HAP-1 (cell line): ENCODE results near the gene COL1A1.
A peak's percentile ranks its signal among the peaks of the same experiment; 100 is the strongest.

Experiments
- DNase-seq, 2 experiments: peaks; one replicate each; pipeline ENCODE4 v3.0.0-alpha.2; 2016 to 2020; ENCODE audit warnings: low spot score in 2 of 2
- H3K27me3 ChIP-seq: fragments of 250-450 bp; sonication (Bioruptor Pico); 2 replicates; pipeline ENCODE4 v1.5.1; 2020; ENCODE audit warnings: low read depth, mild to moderate bottlenecking, moderate library complexity
- H3K36me3 ChIP-seq: fragments of 250-450 bp; sonication (Bioruptor Pico); replicated peaks from 2 replicates; pipeline ENCODE4 v1.5.1; 2020; ENCODE audit warnings: mild to moderate bottlenecking
- H3K4me1 ChIP-seq: fragments of 250-450 bp; sonication (Bioruptor Pico); 2 replicates; pipeline ENCODE4 v1.5.1; 2020; ENCODE audit warnings: mild to moderate bottlenecking
- H3K4me3 ChIP-seq: fragments of 250-450 bp; sonication (Bioruptor Pico); 2 replicates; pipeline ENCODE4 v1.5.1; 2020; ENCODE audit warnings: mild to moderate bottlenecking, moderate library complexity
- H3K9me3 ChIP-seq: fragments of 250-450 bp; sonication (Bioruptor Pico); 2 replicates; pipeline ENCODE4 v1.5.1; 2020; ENCODE audit warnings: mild to moderate bottlenecking, moderate library complexity
- in situ Hi-C: fragments of 300-500 bp; cut with MboI; formaldehyde crosslinking; loops from 3 replicates; pipeline ENCODE4 v1.14.3; 2020; ENCODE audit warnings: low sequenced_read_pairs, inconsistent platforms, mixed read lengths

Gene COL1A1

DNA sequence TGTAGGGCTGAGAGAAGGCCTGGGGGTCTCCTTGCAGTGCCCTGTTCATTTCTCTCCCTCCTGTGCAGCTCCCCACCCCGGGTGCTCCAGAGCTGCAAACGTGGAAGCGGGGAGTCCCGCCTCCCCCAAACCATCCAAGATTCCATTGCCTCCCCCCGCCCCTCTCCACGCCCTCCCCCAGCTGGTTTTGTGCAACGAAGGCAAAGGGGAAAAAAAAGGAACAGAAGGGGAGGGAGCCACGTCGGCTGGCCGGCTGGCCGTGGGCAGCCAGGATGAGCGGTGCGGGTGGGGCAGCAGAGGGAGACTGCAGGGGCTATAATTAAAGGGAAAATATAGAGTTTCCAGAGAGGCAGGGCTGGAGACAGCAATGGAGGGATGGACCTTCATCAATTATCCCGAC, 1.7 kb upstream of the COL1A1 start:
- H3K4me3 ChIP-seq, result no peak overlapping the region
- DNase-seq, result no peak
- peaks cover 47% of the 10 kb centered on the region for H3K27me3 ChIP-seq
- no peaks in the 10 kb centered on the region for H3K36me3 ChIP-seq
- in situ Hi-C loops, result no loop called here
- H3K9me3 ChIP-seq, result no peaks in the 10 kb centered on the region
- H3K4me1 ChIP-seq, result peaks cover 4% of the 10 kb centered on the region

DNA sequence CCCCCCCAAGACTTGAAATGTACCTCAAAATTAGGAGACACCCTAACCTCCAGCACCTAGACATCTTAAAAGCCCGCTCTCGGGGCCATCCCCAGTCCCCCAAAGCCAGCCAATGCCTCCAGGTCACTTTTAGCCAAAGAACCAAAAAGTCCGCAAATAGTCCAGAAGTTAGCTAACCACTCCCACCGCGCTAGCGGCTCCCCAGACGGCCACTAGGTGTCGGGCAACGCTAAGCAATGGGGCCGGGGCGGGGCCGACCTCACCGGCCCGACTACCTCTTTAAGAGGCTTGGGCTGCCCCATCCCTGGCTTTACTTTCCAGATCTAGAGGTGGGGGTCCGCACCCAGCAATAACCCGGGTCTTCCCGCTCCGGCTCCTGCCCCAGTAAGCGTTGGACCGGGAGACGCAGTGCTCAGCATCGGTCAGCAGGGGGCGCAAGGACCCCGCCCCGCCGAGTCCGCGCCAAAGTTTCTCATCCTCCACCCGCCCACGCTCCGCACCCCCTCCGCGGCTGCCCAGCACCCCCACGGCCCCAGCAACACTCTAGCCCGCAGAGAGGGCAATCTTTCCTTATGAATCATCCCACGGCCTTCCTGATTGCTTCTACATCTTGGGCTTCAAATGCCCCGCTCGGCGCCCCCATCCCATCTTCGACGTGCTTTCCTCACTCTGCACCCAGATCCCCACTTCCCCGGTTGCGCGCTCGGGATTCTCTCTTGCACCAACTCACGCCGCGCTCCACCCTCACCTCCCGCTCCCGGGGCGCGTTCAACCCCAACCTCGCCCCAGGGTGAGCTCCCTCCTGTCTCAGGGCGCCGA, 765 bp downstream of the COL1A1 start:
- no peaks in the 10 kb centered on the region for H3K9me3 ChIP-seq
- peaks cover 42% of the 10 kb centered on the region for H3K27me3 ChIP-seq
- in situ Hi-C loops, result no loop called here
- peak overlapping the region; percentile 33 for H3K4me3 ChIP-seq
- H3K36me3 ChIP-seq, result no peaks in the 10 kb centered on the region
- peaks cover 4% of the 10 kb centered on the region for H3K4me1 ChIP-seq
- DNase-seq, result peak; percentile 83 to 93

DNA sequence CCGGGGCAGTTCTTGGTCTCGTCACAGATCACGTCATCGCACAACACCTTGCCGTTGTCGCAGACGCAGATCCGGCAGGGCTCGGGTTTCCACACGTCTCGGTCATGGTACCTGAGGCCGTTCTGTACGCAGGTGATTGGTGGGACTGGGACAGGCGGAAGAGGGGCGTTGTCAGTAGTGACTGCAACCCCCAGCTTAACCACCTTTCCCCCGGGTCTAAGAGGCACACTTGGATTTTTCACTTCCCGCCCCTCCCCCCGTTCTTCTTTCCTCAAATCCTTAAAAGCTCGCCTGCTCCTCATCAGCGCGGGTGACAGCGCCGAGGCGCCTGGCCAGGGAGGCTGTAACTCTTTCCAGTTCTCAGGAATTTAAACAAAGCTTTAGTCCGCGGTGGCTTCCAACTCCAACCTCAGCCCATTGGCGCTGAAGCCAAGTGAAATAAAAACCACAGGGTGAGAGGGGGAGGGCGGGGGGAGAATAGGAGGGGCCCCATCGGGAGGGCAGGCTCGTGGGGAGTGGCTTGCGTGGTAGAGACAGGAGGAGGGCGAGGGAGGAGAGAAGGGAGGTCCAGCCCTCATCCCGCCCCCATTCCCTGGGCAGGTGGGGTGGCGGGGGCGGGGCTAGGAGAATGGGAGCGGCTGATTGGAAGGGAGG, 1.5 kb downstream of the COL1A1 start:
- DNase-seq, result peak; percentile 87 to 97
- in situ Hi-C loops, result no loop called here
- peaks cover 34% of the 10 kb centered on the region for H3K27me3 ChIP-seq
- H3K9me3 ChIP-seq, result no peaks in the 10 kb centered on the region
- peaks cover 4% of the 10 kb centered on the region for H3K4me1 ChIP-seq
- peak overlapping the region; percentile 33 for H3K4me3 ChIP-seq
- no peaks in the 10 kb centered on the region for H3K36me3 ChIP-seq

DNA sequence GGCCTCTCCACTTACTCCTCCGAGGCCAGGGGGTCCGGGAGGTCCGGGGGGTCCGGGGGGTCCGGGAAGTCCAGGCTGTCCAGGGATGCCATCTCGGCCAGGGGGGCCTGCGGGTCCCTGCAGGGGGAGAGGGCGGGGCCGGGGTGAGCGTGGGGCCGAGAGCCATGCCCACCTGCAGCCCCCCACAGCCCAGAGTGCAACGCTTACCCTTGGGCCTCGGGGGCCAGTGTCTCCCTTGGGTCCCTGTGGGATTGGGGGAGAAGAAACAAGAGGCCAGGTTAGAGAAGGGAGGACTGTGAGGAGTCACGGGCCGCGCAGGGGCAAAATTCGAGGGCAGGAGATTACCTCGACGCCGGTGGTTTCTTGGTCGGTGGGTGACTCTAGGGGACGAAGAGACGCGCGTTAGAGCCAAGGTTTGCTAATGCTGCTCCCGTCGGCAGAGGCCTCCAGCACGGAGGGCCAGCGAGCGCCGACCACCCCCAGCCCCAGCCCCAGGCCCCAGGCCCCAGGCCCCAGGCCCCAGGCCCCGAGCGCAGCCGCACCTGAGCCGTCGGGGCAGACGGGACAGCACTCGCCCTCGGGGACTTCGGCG, 2.1 kb downstream of the COL1A1 start:
- peak overlapping the region; percentile 33 for H3K4me3 ChIP-seq
- peaks cover 4% of the 10 kb centered on the region for H3K4me1 ChIP-seq
- H3K9me3 ChIP-seq, result no peaks in the 10 kb centered on the region
- DNase-seq, result no peak
- in situ Hi-C loops, result no loop called here
- peaks cover 28% of the 10 kb centered on the region for H3K27me3 ChIP-seq
- H3K36me3 ChIP-seq, result no peaks in the 10 kb centered on the region

DNA sequence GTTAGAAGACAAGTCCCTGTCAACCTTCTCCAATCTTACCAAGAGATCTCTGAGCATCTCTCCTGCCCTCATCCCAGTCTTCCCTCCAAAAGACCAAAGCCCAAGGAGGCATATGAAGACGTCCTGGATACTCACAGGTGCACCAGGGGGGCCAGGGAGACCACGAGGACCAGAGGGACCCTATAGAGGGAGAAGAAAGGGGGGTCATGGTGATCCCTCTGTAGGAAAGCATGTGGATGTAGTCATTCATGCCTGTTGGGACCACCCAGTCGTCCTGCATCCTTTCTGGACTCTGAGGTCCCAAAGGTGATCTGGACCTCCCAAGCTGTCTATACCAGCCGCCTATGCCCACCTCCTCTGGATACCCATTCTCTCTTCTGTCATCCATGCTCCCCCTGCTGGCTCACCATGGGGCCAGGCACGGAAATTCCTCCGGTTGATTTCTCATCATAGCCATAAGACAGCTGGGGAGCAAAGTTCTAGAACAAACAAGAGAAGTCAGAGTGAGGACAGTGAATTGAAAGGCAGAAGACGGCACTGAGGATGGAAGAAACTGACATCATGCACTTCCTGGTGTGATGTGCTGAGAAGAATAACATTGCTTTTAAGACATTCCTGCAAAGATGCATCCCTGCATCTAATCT, 3.3 kb downstream of the COL1A1 start:
- DNase-seq, result peak in 1 of 2 experiments; percentile 74
- no peaks in the 10 kb centered on the region for H3K36me3 ChIP-seq
- no peaks in the 10 kb centered on the region for H3K9me3 ChIP-seq
- in situ Hi-C loops, result no loop called here
- peaks cover 23% of the 10 kb centered on the region for H3K27me3 ChIP-seq
- H3K4me3 ChIP-seq, result no peak overlapping the region
- H3K4me1 ChIP-seq, result peaks cover 4% of the 10 kb centered on the region

DNA sequence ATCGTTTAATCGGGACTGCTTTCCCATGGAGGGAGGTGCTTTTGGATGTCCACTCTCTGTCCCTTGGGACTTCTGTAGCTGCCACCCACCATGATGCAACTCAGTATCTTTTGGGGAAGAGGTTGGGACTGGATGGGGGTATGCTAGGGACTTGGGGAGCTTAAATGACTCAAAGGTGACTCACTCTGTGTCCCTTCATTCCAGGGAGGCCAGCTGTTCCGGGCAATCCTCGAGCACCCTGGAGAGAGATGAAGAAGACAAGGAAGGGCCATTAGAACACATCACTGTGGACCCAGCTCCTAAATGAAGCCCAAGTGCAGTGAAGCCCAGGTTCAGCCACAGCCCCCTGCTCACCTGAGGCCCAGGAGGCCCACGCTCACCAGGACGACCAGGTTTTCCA, 4.6 kb downstream of the COL1A1 start:
- Histone ChIP-seq H3K4me3 (no peak overlapping the region), H3K27me3 (peaks cover 11% of the 10 kb centered on the region), H3K9me3 (no peaks in the 10 kb centered on the region), H3K4me1 (peaks cover 4% of the 10 kb centered on the region), H3K36me3 (no peaks in the 10 kb centered on the region)
- no peak for DNase-seq
- in situ Hi-C loops, result no loop called here

DNA sequence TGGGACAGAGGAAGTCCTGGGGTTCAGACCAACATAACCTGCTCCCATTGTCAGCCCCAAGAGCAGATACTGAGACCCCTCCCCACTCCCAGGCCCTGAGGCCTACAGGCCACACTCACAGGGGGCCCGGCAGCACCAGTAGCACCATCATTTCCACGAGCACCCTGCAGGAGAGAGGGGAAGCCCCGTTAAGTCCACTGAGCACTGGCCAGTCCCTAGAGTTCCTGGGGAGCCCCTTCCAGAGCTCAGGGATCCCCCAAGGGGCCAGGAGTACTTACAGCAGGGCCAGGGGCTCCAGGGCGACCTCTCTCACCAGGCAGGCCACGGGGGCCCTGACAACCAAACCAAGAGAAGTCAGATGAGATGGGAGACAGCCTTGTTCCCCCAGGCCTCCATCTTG, 5.4 kb downstream of the COL1A1 start:
- peaks cover 2% of the 10 kb centered on the region for H3K4me1 ChIP-seq
- DNase-seq, result no peak
- H3K9me3 ChIP-seq, result no peaks in the 10 kb centered on the region
- no peak overlapping the region for H3K4me3 ChIP-seq
- H3K27me3 ChIP-seq, result peaks cover 3% of the 10 kb centered on the region
- no peaks in the 10 kb centered on the region for H3K36me3 ChIP-seq
- in situ Hi-C loops, result no loop called here

DNA sequence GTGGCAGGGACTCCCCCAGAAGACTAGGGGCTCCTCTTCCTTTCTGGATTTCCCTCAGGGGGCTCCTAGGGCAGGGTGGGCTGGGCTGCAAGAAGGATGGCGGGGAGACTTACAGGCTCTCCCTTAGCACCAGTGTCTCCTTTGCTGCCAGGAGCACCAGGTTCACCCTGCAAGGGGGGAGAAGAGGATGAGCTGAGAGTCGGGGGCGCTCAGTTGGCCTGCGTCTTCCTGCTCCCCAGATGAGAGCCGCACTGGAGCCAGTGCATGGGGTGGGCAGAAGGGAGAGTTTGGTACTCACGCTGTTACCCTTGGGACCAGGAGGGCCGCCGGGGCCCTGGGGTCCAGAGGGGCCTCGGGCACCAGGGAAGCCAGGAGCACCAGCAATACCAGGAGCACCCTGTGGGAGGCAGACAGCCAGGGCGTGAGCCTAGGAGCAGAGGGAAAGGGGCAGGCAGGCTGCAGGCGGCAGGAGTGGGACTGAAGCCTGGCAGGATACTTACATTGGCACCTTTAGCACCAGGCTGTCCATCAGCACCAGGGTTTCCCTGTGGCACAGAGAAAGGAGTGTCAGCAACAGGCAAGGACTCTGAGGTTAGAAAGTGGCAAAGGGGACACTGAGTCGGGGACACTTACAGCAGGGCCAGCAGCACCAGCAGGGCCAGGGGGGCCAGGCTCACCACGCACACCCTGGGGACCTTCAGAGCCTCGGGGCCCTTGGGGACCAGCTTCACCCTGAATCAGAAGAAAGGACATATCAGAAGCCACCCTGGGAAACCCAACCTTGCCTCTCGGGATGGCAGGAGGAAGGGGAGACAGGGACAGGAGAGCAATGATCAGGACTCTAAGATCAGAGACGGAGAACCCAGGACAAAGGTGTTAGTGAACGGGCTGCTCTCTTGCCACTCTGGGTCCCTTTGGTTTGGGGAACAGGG, 6.2 kb downstream of the COL1A1 start:
- H3K4me3 ChIP-seq, result no peak overlapping the region
- no peaks in the 10 kb centered on the region for H3K36me3 ChIP-seq
- in situ Hi-C loops, result no loop called here
- no peaks in the 10 kb centered on the region; the same call in 1 of the 2 replicates for H3K4me1 ChIP-seq
- H3K9me3 ChIP-seq, result no peaks in the 10 kb centered on the region
- no peaks in the 10 kb centered on the region for H3K27me3 ChIP-seq
- no peak for DNase-seq

DNA sequence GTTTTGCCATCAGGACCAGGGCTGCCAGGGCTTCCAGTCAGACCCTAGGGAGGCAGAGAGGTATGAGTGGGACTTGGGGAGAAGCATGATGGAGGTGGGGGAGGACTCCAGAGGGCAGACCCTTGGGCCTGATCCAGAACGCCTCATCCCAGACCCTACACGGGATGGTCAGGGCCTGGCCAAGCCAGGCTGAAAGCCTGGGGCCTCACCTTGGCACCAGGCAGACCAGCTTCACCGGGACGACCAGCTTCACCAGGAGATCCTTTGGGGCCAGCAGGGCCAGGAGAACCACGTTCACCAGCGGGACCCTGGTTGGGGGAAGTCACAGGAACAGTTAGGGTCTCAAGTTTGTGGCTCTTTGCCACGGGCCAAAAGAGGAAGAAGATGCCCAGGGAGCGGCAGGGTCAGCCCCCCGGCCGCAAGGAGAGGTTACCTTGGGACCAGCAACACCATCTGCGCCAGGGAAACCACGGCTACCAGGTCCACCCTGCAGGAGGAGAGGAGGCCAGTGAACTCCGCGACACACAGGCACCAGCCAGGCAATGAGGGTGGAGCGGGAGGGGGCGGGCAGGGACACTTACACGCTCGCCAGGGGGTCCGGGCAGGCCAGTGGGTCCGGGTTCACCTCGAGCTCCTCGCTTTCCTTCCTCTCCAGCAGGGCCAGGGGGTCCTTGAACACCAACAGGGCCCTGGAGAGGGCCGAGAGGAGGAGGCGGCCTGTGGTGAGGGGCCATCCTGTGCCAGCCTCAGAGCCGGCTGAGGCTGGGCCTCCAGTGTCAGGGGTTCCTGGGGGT, 7.1 kb downstream of the COL1A1 start:
- no peaks in the 10 kb centered on the region for H3K9me3 ChIP-seq
- in situ Hi-C loops, result no loop called here
- no peak overlapping the region for H3K4me3 ChIP-seq
- no peaks in the 10 kb centered on the region for H3K36me3 ChIP-seq
- no peaks in the 10 kb centered on the region for H3K4me1 ChIP-seq
- DNase-seq, result no peak
- no peaks in the 10 kb centered on the region for H3K27me3 ChIP-seq

DNA sequence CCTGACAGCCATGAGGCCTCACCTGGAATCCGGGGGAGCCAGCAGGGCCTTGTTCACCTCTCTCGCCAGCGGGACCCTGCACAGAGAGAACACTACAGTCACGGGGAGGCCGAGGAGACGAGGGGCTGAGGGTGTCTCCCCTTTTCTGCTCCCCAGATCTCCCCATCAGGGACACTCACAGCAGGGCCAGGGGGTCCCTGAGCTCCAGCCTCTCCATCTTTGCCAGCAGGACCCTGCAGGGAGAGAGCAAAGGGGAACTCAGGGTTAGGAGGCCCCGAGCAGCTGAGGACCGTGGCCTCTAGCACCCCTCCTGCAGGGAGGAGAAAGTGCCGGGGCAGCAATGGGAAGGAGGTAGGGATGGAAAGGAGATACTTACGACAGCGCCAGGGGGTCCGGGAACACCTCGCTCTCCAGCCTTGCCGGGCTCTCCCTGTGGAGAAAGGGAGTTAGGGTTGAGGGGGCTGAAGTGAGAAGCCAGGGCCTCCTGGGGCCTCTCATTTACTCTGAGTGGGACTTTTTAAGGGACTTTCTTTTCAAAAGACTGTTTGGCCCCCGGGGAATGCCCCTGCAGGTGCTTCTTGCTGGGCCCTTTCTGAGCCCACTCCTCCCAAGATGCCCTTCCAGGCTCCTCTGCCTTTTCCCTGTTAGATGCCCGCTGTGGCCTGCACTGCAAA, 8.7 kb downstream of the COL1A1 start:
- H3K4me1 ChIP-seq, result no peaks in the 10 kb centered on the region
- no peaks in the 10 kb centered on the region for H3K9me3 ChIP-seq
- no peaks in the 10 kb centered on the region for H3K36me3 ChIP-seq
- no peaks in the 10 kb centered on the region for H3K27me3 ChIP-seq
- in situ Hi-C loops, result no loop called here
- no peak overlapping the region for H3K4me3 ChIP-seq
- DNase-seq, result no peak

DNA sequence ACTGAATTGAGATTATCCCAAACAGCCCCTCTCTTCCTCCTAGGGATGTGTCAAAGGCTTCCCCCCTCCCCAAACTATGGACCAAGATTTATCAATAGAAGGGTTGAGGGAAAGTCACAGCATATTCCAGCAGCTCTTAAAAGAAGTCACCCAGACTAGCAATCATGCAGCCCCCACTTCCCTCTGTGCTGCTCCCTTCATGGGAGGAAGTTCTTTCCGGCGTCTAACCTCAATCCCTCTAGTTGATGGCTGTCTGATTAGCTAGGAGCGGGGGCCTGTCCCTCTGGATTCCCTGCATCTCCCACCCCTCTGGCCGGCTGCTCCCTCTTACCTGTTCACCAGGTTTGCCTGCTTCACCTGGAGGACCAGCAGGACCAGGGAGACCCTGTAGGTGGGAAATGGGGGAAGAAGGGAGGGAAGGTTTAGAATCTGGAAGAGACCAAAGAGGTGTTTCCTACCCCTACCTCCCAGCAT, 9.2 kb downstream of the COL1A1 start:
- H3K4me1 ChIP-seq, result no peaks in the 10 kb centered on the region
- no peaks in the 10 kb centered on the region for H3K36me3 ChIP-seq
- no peaks in the 10 kb centered on the region for H3K27me3 ChIP-seq
- H3K9me3 ChIP-seq, result no peaks in the 10 kb centered on the region
- H3K4me3 ChIP-seq, result no peak overlapping the region
- in situ Hi-C loops, result no loop called here
- no peak for DNase-seq
